HepG2 (cell line): ENCODE measurements around the gene ALDH9A1. TPM values are rescaled to one million over a fixed set of nuclear protein-coding genes. Genes with fewer than 3 reads are reported as not detected.

Experiments
- ATAC-seq: fragments of 200-7000 bp; cut with Tn5 transposase; 3 replicates; pipeline ENCODE4 v1.9.1; 2020; ENCODE audit warnings: mild to moderate bottlenecking, moderate library complexity
- BruUV-seq: library from RNA; stranded (reverse); fragments of 400-500 nt; replicated peaks from 2 replicates; lab custom pipeline; 2021; lab: Mats Ljungman, UMichigan
- CTCF ChIA-PET: fragments of 300-600 bp; formaldehyde crosslinking; extraction: SDS; loops from one replicate; lab custom pipeline; 2021; ENCODE audit warnings: low total read pairs, inconsistent platforms, low intra/inter-chr PET ratio; lab: Yijun Ruan, JAX
- POLR2A ChIA-PET: fragments of 350-600 bp; sonication (Branson Sonifier 250); formaldehyde crosslinking; loops from one replicate; lab custom pipeline; 2020; ENCODE audit warnings: antibody characterized with exemption, inconsistent platforms; lab: Yijun Ruan, JAX
- DNase-seq: peaks from one replicate; pipeline ENCODE4 v3.0.0-alpha.2; 2015; ENCODE audit warnings: low spot score
- FAIRE-seq: peaks from 3 replicates; lab custom pipeline; 2011; peaks lifted over from hg19 to GRCh38; lab: Jason Lieb, UNC
- H2AFZ ChIP-seq: one replicate; pipeline ENCODE4 v1.6.1; 2011; ENCODE audit warnings: low read length, inconsistent platforms
- H3K27ac ChIP-seq: fragments of 300-600 bp; 3 replicates; pipeline ENCODE4 v1.8.0; 2011; ENCODE audit warnings: mixed run types, mild to moderate bottlenecking, mixed read lengths, low read length, inconsistent platforms; ENCODE audit not compliant: insufficient read depth; ENCODE audit errors: extremely low read length
- H3K27me3 ChIP-seq, 2 experiments: fragments of 200-600 bp in 1 of 2; 2 replicates in 1 of 2; 3 replicates in 1 of 2; pipeline versions ENCODE4 v1.6.0 to v1.8.0; 2011; ENCODE audit warnings: low read length in 2 of 2, mild to moderate bottlenecking in 2 of 2, moderate library complexity in 2 of 2, inconsistent platforms in 1 of 2; ENCODE audit not compliant: insufficient read depth in 2 of 2, control insufficient read depth in 1 of 2
- H3K36me3 ChIP-seq, 2 experiments: fragments of 200-600 bp in 1 of 2; replicated peaks in 1 of 2; 2 replicates in 1 of 2; 3 replicates in 1 of 2; pipeline versions ENCODE4 v1.5.1 to v1.8.0; 2011; ENCODE audit warnings: low read length in 2 of 2, inconsistent platforms in 1 of 2; ENCODE audit not compliant: insufficient read depth in 2 of 2, control insufficient read depth in 1 of 2
- H3K4me1 ChIP-seq: 2 replicates; pipeline ENCODE4 v1.5.1; 2012; ENCODE audit warnings: low read length, inconsistent platforms; ENCODE audit not compliant: insufficient read depth
- H3K4me2 ChIP-seq: 2 replicates; pipeline ENCODE4 v1.6.0; 2011; ENCODE audit warnings: low read depth, low read length, inconsistent platforms
- H3K4me3 ChIP-seq, 3 experiments: fragments of 200-600 bp in 1 of 3; sonication (generic), shearing (Covaris generic) in 1 of 3; replicated peaks in 1 of 3; 2 replicates each; pipeline ENCODE4 v1.5.1; 2011 to 2016; ENCODE audit warnings: low read length in 3 of 3, inconsistent platforms in 2 of 3, low read depth in 2 of 3, mild to moderate bottlenecking in 2 of 3, control low read depth in 1 of 3, mixed read lengths in 1 of 3; ENCODE audit not compliant: insufficient read depth in 1 of 3
- H3K79me2 ChIP-seq: one replicate; pipeline ENCODE4 v1.6.1; 2011; ENCODE audit warnings: low read length, inconsistent platforms; ENCODE audit not compliant: insufficient read depth
- H3K9ac ChIP-seq: 2 replicates; pipeline ENCODE4 v1.6.0; 2011; ENCODE audit warnings: mild to moderate bottlenecking, low read depth, low read length, inconsistent platforms; ENCODE audit not compliant: insufficient read depth
- H3K9me3 ChIP-seq: 2 replicates; pipeline ENCODE4 v1.5.1; 2012; ENCODE audit warnings: mild to moderate bottlenecking, low read length
- H4K20me1 ChIP-seq: 2 replicates; pipeline ENCODE4 v1.6.0; 2011; ENCODE audit warnings: inconsistent platforms, mild to moderate bottlenecking, low read length, moderate library complexity; ENCODE audit not compliant: insufficient read depth
- NFYB ChIP-seq: sonication (generic); formaldehyde crosslinking; IDR thresholded peaks from 2 replicates; pipeline ENCODE4 v1.4.0; 2020; ENCODE audit warnings: missing genetic modification reagents
- RXRB ChIP-seq: IDR thresholded peaks from 2 replicates; pipeline ENCODE4 v1.6.1; 2016; ENCODE audit warnings: borderline replicate concordance, missing genetic modification reagents, missing compliant biosample characterization
- SYNCRIP ChIP-seq: fragments of 200-400 bp; formaldehyde crosslinking; IDR thresholded peaks from 2 replicates; pipeline ENCODE4 v1.6.1; 2018; ENCODE audit warnings: mild to moderate bottlenecking, low read depth, low read length; ENCODE audit not compliant: insufficient read depth
- ZNF251 ChIP-seq: sonication (generic); formaldehyde crosslinking; IDR thresholded peaks from 2 replicates; pipeline ENCODE4 v1.9.0; 2021; ENCODE audit warnings: mild to moderate bottlenecking, missing genetic modification reagents
- ZNF577 ChIP-seq: sonication (generic); formaldehyde crosslinking; IDR thresholded peaks from 2 replicates; pipeline ENCODE4 v1.4.0; 2020; ENCODE audit warnings: mild to moderate bottlenecking, low read depth, missing genetic modification reagents, borderline replicate concordance
- ZNF678 ChIP-seq: sonication (generic); formaldehyde crosslinking; IDR thresholded peaks from 2 replicates; pipeline ENCODE4 v1.4.0; 2020; ENCODE audit warnings: mild to moderate bottlenecking, missing genetic modification reagents
- WGBS: methylation state at CpG from one replicate; pipeline ENCODE4 v1.1.6; 2017; ENCODE audit warnings: low lambda C conversion rate; 5-methylcytosine and 5-hydroxymethylcytosine counted together
- in situ Hi-C: cut with HindIII; loops from 2 replicates; pipeline ENCODE4 v1.10.0; 2017; ENCODE audit warnings: low pct_unique_long_range_greater_than_20kb; ENCODE audit not compliant: extremely low pct_ligation_motif_present
- intact Hi-C: fragments of 100-400 bp; cut with micrococcal nuclease; formaldehyde crosslinking; loops from one replicate; pipeline ENCODE4 v1.10.0; 2022; ENCODE audit not compliant: unreplicated experiment
- polyA plus RNA-seq, 8 experiments: library from polyadenylated mRNA; depleted of rRNA in 3 of 8; stranded (reverse) in 7 of 8; unstranded in 1 of 8; fragments of >200 nt; fragmentation: Illumina TruSeq in 4 of 8; extraction: Trizol in 4 of 8; gene quantifications; 2 replicates each; pipeline versions ENCODE4 v1.2.1 to v1.2.3, GENCODE V29; 2011 to 2016; ENCODE audit warnings: low read depth in 4 of 8, missing spikeins in 1 of 8, mixed read lengths in 1 of 8; ENCODE audit not compliant: insufficient read depth in 1 of 8
- total RNA-seq, 5 experiments: library from RNA; depleted of rRNA; stranded (reverse); fragments of >200 nt; fragmentation: Illumina TruSeq; extraction: Trizol; gene quantifications; 2 replicates each; pipeline ENCODE4 v1.2.3, GENCODE V29; 2016; ENCODE audit warnings: low read depth in 1 of 5
- TF ChIP-seq, protein P1 (sequence below), 2 experiments: fragments of 450-650 bp in 1 of 2; sonication (generic) in 1 of 2; formaldehyde crosslinking in 1 of 2; IDR thresholded peaks; 2 replicates each; pipeline versions ENCODE4 v1.6.1 to v1.8.0; 2016 to 2022; ENCODE audit warnings: antibody characterized with exemption in 1 of 2, mild to moderate bottlenecking in 1 of 2, missing genetic modification reagents in 1 of 2

The ALDH9A1 gene
- total and polyA plus RNA-seq, 2 of the 13 experiments (the other 11 are each of a cell fraction or from before 2014, with no cell fraction given): 27.5 to 38.5 TPM

DNA sequence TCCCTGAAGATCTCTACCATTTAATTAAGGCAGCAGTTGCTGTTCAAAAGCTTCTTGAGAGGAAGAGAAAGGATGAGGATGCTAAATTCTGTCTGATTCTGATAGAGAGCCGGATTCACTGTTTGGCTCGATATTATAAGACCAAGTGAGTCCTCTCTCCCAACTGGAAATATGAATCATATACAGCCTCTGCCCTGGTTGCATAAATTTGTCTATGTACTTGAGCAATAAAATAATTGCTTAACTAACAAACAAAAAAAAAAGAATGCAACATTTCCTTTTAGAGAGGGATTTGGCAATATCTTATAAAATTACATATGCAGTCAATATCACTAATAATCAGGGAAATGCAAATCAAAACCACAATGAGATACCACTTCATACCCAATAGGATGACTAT lies 26.8 kb downstream of the ALDH9A1 start:
- Histone ChIP-seq H2AFZ (no peak overlapping the region), H3K4me3 (no peak overlapping the region), H4K20me1 (no peaks in the 10 kb centered on the region), H3K9me3 (no peaks in the 10 kb centered on the region), H3K79me2 (no peaks in the 10 kb centered on the region), H3K4me1 (no peaks in the 10 kb centered on the region), H3K36me3 (peaks cover 7 to 25% of the 10 kb centered on the region in 2 experiments; a peak in 4 of 5 replicates), H3K27me3 (no peaks in the 10 kb centered on the region), H3K9ac (no peak overlapping the region), H3K27ac (no peak overlapping the region), H3K4me2 (no peak overlapping the region)
- intact Hi-C loops: no loop called here
- TF ChIP-seq SYNCRIP (no peak), NFYB (CRISPR knock-in tag) (no peak), ZNF251 (no peak), RXRB (CRISPR knock-in tag) (no peak), ZNF678 (no peak), ZNF577 (CRISPR knock-in tag) (no peak)
- TF ChIP-seq, protein P1, sequence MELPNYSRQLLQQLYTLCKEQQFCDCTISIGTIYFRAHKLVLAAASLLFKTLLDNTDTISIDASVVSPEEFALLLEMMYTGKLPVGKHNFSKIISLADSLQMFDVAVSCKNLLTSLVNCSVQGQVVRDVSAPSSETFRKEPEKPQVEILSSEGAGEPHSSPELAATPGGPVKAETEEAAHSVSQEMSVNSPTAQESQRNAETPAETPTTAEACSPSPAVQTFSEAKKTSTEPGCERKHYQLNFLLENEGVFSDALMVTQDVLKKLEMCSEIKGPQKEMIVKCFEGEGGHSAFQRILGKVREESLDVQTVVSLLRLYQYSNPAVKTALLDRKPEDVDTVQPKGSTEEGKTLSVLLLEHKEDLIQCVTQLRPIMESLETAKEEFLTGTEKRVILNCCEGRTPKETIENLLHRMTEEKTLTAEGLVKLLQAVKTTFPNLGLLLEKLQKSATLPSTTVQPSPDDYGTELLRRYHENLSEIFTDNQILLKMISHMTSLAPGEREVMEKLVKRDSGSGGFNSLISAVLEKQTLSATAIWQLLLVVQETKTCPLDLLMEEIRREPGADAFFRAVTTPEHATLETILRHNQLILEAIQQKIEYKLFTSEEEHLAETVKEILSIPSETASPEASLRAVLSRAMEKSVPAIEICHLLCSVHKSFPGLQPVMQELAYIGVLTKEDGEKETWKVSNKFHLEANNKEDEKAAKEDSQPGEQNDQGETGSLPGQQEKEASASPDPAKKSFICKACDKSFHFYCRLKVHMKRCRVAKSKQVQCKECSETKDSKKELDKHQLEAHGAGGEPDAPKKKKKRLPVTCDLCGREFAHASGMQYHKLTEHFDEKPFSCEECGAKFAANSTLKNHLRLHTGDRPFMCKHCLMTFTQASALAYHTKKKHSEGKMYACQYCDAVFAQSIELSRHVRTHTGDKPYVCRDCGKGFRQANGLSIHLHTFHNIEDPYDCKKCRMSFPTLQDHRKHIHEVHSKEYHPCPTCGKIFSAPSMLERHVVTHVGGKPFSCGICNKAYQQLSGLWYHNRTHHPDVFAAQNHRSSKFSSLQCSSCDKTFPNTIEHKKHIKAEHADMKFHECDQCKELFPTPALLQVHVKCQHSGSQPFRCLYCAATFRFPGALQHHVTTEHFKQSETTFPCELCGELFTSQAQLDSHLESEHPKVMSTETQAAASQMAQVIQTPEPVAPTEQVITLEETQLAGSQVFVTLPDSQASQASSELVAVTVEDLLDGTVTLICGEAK (IDR thresholded peaks at IDR 0.05): no peak
- TF ChIP-seq, protein P1 (CRISPR knock-in tag; IDR thresholded peaks at IDR 0.05): no peak
- no peak for DNase-seq
- FAIRE-seq: no peak
- no peak for ATAC-seq
- BruUV-seq: no TSS peak
- ChIA-PET CTCF (no interaction called here), POLR2A (no interaction called here)
- WGBS: 97% methylated on average over 2 of the region's 2 CpGs
- in situ Hi-C loops: no loop called here
